HepG2 (cell line): ENCODE measurements around the gene CHTF8. TPM values are rescaled to one million over a fixed set of nuclear protein-coding genes. Genes with fewer than 3 reads are reported as not detected.
A peak's percentile ranks its signal among the peaks of the same experiment; 100 is the strongest.

Experiments
- BRD4 ChIP-seq: sonication (generic); formaldehyde crosslinking; IDR thresholded peaks from 2 replicates; pipeline ENCODE4 v1.4.0; 2020; ENCODE audit warnings: missing genetic modification reagents
- ELF3 ChIP-seq: IDR thresholded peaks from 2 replicates; pipeline ENCODE4 v1.6.1; 2016; ENCODE audit warnings: missing genetic modification reagents, missing compliant biosample characterization
- FOXM1 ChIP-seq: sonication (generic); formaldehyde crosslinking; IDR thresholded peaks from 2 replicates; pipeline ENCODE4 v1.5.0; 2020; ENCODE audit warnings: missing genetic modification reagents
- GABPA ChIP-seq, 2 experiments: IDR thresholded peaks; 2 replicates each; pipeline ENCODE4 v1.6.1; 2011 to 2016; ENCODE audit warnings: low read depth in 2 of 2, low read length in 1 of 2, missing biosample characterization in 1 of 2, missing genetic modification characterization in 1 of 2
- GLI4 ChIP-seq: sonication (generic); formaldehyde crosslinking; IDR thresholded peaks from 2 replicates; pipeline ENCODE4 v1.5.1; 2020; ENCODE audit warnings: missing genetic modification reagents, mild to moderate bottlenecking, moderate library complexity, borderline replicate concordance
- HINFP ChIP-seq: sonication (generic); formaldehyde crosslinking; IDR thresholded peaks from 2 replicates; pipeline ENCODE4 v1.4.0; 2020; ENCODE audit warnings: low read depth, mild to moderate bottlenecking, missing genetic modification reagents
- NRL ChIP-seq: sonication (generic); formaldehyde crosslinking; IDR thresholded peaks from 2 replicates; pipeline ENCODE4 v1.5.0; 2020; ENCODE audit warnings: missing genetic modification reagents, mild to moderate bottlenecking, moderate library complexity, borderline replicate concordance
- PAWR ChIP-seq: sonication (generic); formaldehyde crosslinking; IDR thresholded peaks from 2 replicates; pipeline ENCODE4 v1.4.0; 2020; ENCODE audit warnings: missing genetic modification reagents, mild to moderate bottlenecking, borderline replicate concordance
- POLR2A ChIP-seq, 2 experiments: IDR thresholded peaks; 2 replicates each; pipeline ENCODE4 v1.6.1; 2011; ENCODE audit warnings: low read depth in 2 of 2, low read length in 2 of 2, mild to moderate bottlenecking in 1 of 2, moderate library complexity in 1 of 2; ENCODE audit not compliant: insufficient read depth in 1 of 2
- PPARG ChIP-seq: conservative IDR thresholded peaks from 2 replicates; pipeline ENCODE4 v1.6.1; 2016; ENCODE audit warnings: missing biosample characterization, missing genetic modification reagents
- RBFOX2 ChIP-seq: fragments of 200-400 bp; formaldehyde crosslinking; IDR thresholded peaks from 2 replicates; pipeline ENCODE4 v1.6.1; 2017; ENCODE audit warnings: low read depth, mild to moderate bottlenecking, low read length
- RFXANK ChIP-seq: IDR thresholded peaks from 2 replicates; pipeline ENCODE4 v1.6.1; 2016
- SAFB2 ChIP-seq: sonication (generic); formaldehyde crosslinking; IDR thresholded peaks from 2 replicates; pipeline ENCODE4 v1.5.1; 2020; ENCODE audit warnings: missing genetic modification reagents, low read depth, mild to moderate bottlenecking, borderline replicate concordance
- SIN3B ChIP-seq: fragments of 150-350 bp; IDR thresholded peaks from 2 replicates; pipeline ENCODE4 v1.6.1; 2014; ENCODE audit warnings: low read length
- SOX5 ChIP-seq: IDR thresholded peaks from 2 replicates; pipeline ENCODE4 v1.6.1; 2016; ENCODE audit warnings: borderline replicate concordance
- SOX6 ChIP-seq, 2 experiments: fragments of 450-650 bp in 1 of 2; sonication (generic) in 1 of 2; formaldehyde crosslinking in 1 of 2; IDR thresholded peaks; 2 replicates each; pipeline versions ENCODE4 v1.4.0 to v1.6.1; 2017 to 2020; ENCODE audit warnings: antibody characterized with exemption in 1 of 2, mild to moderate bottlenecking in 1 of 2, missing genetic modification reagents in 1 of 2
- SRSF4 ChIP-seq: fragments of 200-400 bp; formaldehyde crosslinking; IDR thresholded peaks from one replicate; pipeline ENCODE4 v1.6.1; 2018; ENCODE audit warnings: mild to moderate bottlenecking, low read depth, low read length, moderate library complexity; ENCODE audit not compliant: poor library complexity, severe bottlenecking
- SYNCRIP ChIP-seq: fragments of 200-400 bp; formaldehyde crosslinking; IDR thresholded peaks from 2 replicates; pipeline ENCODE4 v1.6.1; 2018; ENCODE audit warnings: mild to moderate bottlenecking, low read depth, low read length; ENCODE audit not compliant: insufficient read depth
- TAF1 ChIP-seq: sonication (generic); formaldehyde crosslinking; IDR thresholded peaks from 2 replicates; pipeline ENCODE4 v1.4.0; 2020; ENCODE audit warnings: missing genetic modification reagents
- TGIF2 ChIP-seq: IDR thresholded peaks from 2 replicates; pipeline ENCODE4 v1.6.1; 2016; ENCODE audit warnings: control low read depth, missing compliant biosample characterization
- ZFYVE20 ChIP-seq: sonication (generic); formaldehyde crosslinking; IDR thresholded peaks from 2 replicates; pipeline ENCODE4 v1.8.0; 2023; ENCODE audit warnings: low read depth, mild to moderate bottlenecking, moderate library complexity, missing genetic modification reagents, borderline replicate concordance
- ZKSCAN1 ChIP-seq: fragments of 150-350 bp; IDR thresholded peaks from 2 replicates; pipeline ENCODE4 v1.6.1; 2014; ENCODE audit warnings: low read length
- ZNF598 ChIP-seq: sonication (generic); formaldehyde crosslinking; IDR thresholded peaks from 2 replicates; pipeline ENCODE4 v1.5.1; 2020; ENCODE audit warnings: mild to moderate bottlenecking, missing genetic modification reagents, borderline replicate concordance
- ZNF670 ChIP-seq: sonication (generic); formaldehyde crosslinking; IDR thresholded peaks from 2 replicates; pipeline ENCODE4 v1.8.0; 2022; ENCODE audit warnings: mild to moderate bottlenecking, missing genetic modification reagents, borderline replicate concordance
- ZNF7 ChIP-seq: IDR thresholded peaks from 2 replicates; pipeline ENCODE4 v1.6.1; 2016; ENCODE audit warnings: missing biosample characterization, missing genetic modification reagents
- polyA plus RNA-seq, 8 experiments: library from polyadenylated mRNA; depleted of rRNA in 3 of 8; stranded (reverse) in 7 of 8; unstranded in 1 of 8; fragments of >200 nt; fragmentation: Illumina TruSeq in 4 of 8; extraction: Trizol in 4 of 8; gene quantifications; 2 replicates each; pipeline versions ENCODE4 v1.2.1 to v1.2.3, GENCODE V29; 2011 to 2016; ENCODE audit warnings: low read depth in 4 of 8, missing spikeins in 1 of 8, mixed read lengths in 1 of 8; ENCODE audit not compliant: insufficient read depth in 1 of 8
- total RNA-seq, 5 experiments: library from RNA; depleted of rRNA; stranded (reverse); fragments of >200 nt; fragmentation: Illumina TruSeq; extraction: Trizol; gene quantifications; 2 replicates each; pipeline ENCODE4 v1.2.3, GENCODE V29; 2016; ENCODE audit warnings: low read depth in 1 of 5
- TF ChIP-seq, protein P1 (sequence below): IDR thresholded peaks from 2 replicates; pipeline ENCODE4 v1.6.1; 2016
- TF ChIP-seq, protein P2 (sequence below): sonication (generic); formaldehyde crosslinking; IDR thresholded peaks from 2 replicates; pipeline ENCODE4 v1.4.0; 2020; ENCODE audit warnings: missing genetic modification reagents

Gene CHTF8
- total and polyA plus RNA-seq, 2 of the 13 experiments (the other 11 are each of a cell fraction or from before 2014, with no cell fraction given): 37.2 to 67.5 TPM

- no peak for TF ChIP-seq PPARG (CRISPR knock-in tag)
- TF ChIP-seq FOXM1 (CRISPR knock-in tag): no peak
- TF ChIP-seq SIN3B: no peak
- TF ChIP-seq SOX6 (IDR thresholded peaks at IDR 0.05): no peak
- no peak; the same call in 1 of the 2 replicates for TF ChIP-seq SOX6 (CRISPR knock-in tag; IDR thresholded peaks at IDR 0.05)
- no peak for TF ChIP-seq TGIF2 (CRISPR knock-in tag)
- peak; percentile 43; the same call in 1 of the 2 replicates for TF ChIP-seq ZFYVE20 (CRISPR knock-in tag)
- TF ChIP-seq ELF3: no peak; the same call in 1 of the 2 replicates
- no peak for TF ChIP-seq HINFP (CRISPR knock-in tag)
- TF ChIP-seq SOX5 (CRISPR knock-in tag): peak; percentile 23; the same call in 1 of the 2 replicates
- TF ChIP-seq TAF1 (CRISPR knock-in tag): peak; percentile 46; the same call in 1 of the 2 replicates
- TF ChIP-seq BRD4 (CRISPR knock-in tag): no peak
- TF ChIP-seq PAWR (CRISPR knock-in tag): no peak
- no peak for TF ChIP-seq SYNCRIP
- TF ChIP-seq GLI4 (CRISPR knock-in tag): no peak
- no peak for TF ChIP-seq RBFOX2
- no peak for TF ChIP-seq RFXANK (CRISPR knock-in tag)
- TF ChIP-seq SAFB2: no peak
- TF ChIP-seq ZKSCAN1: no peak
- TF ChIP-seq ZNF598 (CRISPR knock-in tag): no peak
- TF ChIP-seq, protein P1, sequence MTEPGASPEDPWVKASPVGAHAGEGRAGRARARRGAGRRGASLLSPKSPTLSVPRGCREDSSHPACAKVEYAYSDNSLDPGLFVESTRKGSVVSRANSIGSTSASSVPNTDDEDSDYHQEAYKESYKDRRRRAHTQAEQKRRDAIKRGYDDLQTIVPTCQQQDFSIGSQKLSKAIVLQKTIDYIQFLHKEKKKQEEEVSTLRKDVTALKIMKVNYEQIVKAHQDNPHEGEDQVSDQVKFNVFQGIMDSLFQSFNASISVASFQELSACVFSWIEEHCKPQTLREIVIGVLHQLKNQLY (CRISPR knock-in tag): no peak; the same call in 1 of the 2 replicates
- peak; percentile 65; the same call in 1 of the 2 replicates for TF ChIP-seq NRL (CRISPR knock-in tag)
- TF ChIP-seq ZNF7: no peak
- TF ChIP-seq ZNF670 (CRISPR knock-in tag): no peak; the same call in 1 of the 2 replicates
- TF ChIP-seq, protein P2, sequence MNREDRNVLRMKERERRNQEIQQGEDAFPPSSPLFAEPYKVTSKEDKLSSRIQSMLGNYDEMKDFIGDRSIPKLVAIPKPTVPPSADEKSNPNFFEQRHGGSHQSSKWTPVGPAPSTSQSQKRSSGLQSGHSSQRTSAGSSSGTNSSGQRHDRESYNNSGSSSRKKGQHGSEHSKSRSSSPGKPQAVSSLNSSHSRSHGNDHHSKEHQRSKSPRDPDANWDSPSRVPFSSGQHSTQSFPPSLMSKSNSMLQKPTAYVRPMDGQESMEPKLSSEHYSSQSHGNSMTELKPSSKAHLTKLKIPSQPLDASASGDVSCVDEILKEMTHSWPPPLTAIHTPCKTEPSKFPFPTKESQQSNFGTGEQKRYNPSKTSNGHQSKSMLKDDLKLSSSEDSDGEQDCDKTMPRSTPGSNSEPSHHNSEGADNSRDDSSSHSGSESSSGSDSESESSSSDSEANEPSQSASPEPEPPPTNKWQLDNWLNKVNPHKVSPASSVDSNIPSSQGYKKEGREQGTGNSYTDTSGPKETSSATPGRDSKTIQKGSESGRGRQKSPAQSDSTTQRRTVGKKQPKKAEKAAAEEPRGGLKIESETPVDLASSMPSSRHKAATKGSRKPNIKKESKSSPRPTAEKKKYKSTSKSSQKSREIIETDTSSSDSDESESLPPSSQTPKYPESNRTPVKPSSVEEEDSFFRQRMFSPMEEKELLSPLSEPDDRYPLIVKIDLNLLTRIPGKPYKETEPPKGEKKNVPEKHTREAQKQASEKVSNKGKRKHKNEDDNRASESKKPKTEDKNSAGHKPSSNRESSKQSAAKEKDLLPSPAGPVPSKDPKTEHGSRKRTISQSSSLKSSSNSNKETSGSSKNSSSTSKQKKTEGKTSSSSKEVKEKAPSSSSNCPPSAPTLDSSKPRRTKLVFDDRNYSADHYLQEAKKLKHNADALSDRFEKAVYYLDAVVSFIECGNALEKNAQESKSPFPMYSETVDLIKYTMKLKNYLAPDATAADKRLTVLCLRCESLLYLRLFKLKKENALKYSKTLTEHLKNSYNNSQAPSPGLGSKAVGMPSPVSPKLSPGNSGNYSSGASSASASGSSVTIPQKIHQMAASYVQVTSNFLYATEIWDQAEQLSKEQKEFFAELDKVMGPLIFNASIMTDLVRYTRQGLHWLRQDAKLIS (CRISPR knock-in tag): no peak
- TF ChIP-seq POLR2A (IDR thresholded peaks at IDR 0.05; ENCODE audit: insufficient read depth in 1 of 2, low read depth in 2 of 2, low read length in 2 of 2): peak in 1 of 2 experiments; percentile 68; a peak in 3 of 4 replicates
- TF ChIP-seq SRSF4: no peak
- TF ChIP-seq GABPA (IDR thresholded peaks at IDR 0.05; ENCODE audit: low read depth, low read length): no peak
- TF ChIP-seq GABPA (CRISPR knock-in tag; IDR thresholded peaks at IDR 0.05; ENCODE audit: low read depth): peak; percentile 69
Observed at GRCh38 chr16:69131839-69132423, 457 bp downstream of the CHTF8 start (continued).
